ENCODE data around the gene NIM1K.

NIM1K gene

DNA sequence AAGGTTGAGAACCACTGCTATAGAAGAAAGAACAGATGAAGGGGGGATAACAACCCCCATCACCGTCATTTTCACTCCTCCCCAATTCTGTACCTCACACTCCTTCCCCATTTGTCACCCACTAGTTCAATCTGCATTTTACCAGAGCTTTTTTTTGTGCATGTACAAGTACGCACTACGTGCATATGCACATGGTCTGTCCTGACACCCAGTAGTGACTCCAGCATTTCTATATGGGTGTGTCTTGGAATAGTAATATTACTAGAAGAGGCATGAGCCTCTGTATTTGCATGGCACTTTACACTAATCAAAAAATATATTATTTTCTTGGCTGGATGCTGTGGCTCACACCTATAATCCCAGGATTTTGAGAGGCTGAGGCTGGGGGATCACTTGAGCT is 38.7 kb downstream of the NIM1K start:
- no peak for ATAC-seq
- TF ChIP-seq, protein P1, sequence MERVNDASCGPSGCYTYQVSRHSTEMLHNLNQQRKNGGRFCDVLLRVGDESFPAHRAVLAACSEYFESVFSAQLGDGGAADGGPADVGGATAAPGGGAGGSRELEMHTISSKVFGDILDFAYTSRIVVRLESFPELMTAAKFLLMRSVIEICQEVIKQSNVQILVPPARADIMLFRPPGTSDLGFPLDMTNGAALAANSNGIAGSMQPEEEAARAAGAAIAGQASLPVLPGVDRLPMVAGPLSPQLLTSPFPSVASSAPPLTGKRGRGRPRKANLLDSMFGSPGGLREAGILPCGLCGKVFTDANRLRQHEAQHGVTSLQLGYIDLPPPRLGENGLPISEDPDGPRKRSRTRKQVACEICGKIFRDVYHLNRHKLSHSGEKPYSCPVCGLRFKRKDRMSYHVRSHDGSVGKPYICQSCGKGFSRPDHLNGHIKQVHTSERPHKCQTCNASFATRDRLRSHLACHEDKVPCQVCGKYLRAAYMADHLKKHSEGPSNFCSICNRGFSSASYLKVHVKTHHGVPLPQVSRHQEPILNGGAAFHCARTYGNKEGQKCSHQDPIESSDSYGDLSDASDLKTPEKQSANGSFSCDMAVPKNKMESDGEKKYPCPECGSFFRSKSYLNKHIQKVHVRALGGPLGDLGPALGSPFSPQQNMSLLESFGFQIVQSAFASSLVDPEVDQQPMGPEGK (CRISPR knock-in tag; IDR thresholded peaks at IDR 0.05; ENCODE audit: borderline replicate concordance), result no peak
- TF ChIP-seq BACH2 (CRISPR knock-in tag; IDR thresholded peaks at IDR 0.05; ENCODE audit: borderline replicate concordance) (no peak), ZNF8 (CRISPR knock-in tag; IDR thresholded peaks at IDR 0.05) (no peak), ZNF70 (CRISPR knock-in tag; IDR thresholded peaks at IDR 0.05) (no peak), PPARA (CRISPR knock-in tag; IDR thresholded peaks at IDR 0.05; ENCODE audit: borderline replicate concordance) (no peak), CREB5 (CRISPR knock-in tag; IDR thresholded peaks at IDR 0.05; ENCODE audit: low read depth) (no peak), ZFP30 (CRISPR knock-in tag; IDR thresholded peaks at IDR 0.05) (no peak)

DNA sequence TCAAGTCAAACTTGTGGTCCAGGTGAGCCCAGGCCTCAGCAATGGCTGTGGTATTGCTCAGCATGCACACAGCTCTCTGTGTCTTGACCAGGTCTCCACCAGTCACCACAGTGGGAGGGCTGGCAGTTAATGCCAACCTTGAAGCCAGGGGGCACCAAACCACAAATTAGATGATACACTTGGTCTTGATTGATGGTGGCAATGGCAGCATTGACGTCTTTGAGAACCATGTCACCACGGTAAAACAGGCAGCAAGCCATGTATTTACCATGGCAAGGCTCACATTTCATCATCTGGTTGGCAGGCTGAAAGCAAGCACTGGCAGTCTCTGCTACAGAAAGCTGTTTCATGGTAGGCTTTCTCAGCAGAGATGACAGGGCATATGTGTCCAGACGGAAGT is 40.0 kb downstream of the NIM1K start:
- no peak for TF ChIP-seq CREB5 (CRISPR knock-in tag; IDR thresholded peaks at IDR 0.05; ENCODE audit: low read depth)
- ATAC-seq, result peak; percentile 48; the same call in 1 of the 3 replicates

DNA sequence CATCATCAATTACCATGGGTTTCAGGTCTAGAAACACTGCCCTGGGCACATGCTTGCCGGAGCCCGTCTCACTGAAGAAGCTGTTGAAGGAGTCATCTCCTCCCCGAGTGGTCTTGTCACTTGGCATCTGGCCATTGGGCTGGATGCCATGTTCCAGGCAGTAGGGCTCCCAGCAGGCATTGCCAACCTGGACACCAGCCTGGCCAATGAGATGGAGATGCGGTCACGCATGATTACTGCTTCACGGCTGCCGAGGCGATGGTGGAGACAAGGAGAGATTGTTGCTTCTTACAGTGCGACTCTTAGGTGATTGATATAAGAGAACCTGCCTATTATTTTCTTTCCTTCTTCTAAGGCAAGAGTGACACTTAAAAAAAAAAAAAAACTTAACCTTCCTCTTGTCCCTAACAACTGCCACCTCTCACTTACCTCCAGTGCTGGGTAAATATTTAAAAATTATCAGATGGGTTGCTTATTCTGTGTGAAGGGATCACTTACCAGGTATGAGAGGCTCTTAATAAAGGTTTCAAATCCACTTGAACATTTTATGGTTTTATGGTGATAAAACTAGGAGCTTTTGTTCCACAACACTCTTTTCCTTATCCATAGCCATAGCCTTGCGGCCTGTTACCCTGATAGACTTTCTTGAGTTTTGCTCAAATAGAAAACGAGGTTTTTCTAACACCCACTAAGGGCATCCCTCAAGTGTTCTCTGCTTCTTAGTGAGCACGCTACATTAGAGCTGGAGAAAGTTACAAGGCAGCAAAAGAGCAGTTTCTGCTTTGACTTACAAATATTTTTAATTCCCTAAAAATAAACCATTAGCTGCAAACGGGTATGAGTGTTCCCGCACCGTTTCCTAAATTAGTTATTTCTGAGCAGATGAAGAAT is 41.2 kb downstream of the NIM1K start:
- no peak for TF ChIP-seq ZC3H10 (CRISPR knock-in tag; IDR thresholded peaks at IDR 0.05)
- no peak for TF ChIP-seq RARB (CRISPR knock-in tag; IDR thresholded peaks at IDR 0.05)
- no peak for TF ChIP-seq ZFP30 (CRISPR knock-in tag; IDR thresholded peaks at IDR 0.05)
- TF ChIP-seq ZNF8 (CRISPR knock-in tag; IDR thresholded peaks at IDR 0.05), result no peak
- TF ChIP-seq SNAI2 (CRISPR knock-in tag; IDR thresholded peaks at IDR 0.05), result no peak
- no peak for ATAC-seq

DNA sequence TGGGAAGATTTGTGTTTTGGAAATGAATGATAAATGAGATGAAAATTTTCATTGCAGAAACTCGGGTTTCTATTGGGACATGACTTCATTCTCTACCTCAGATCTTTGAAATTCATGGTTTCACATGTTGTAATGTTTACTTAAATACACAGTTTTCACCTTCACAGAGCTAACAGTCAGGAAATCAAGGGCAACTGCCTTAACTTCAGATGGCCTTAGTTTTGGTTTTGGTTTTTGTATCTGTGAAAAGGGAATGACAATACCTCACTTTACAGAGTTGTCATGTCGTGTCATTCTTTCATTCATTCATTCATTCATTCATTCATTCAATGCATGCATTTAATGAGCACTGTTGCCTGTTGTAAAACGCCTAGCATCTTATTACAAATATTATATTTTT is 41.9 kb downstream of the NIM1K start:
- ATAC-seq, result no peak
- TF ChIP-seq ZFP3 (CRISPR knock-in tag; IDR thresholded peaks at IDR 0.05), result no peak
- no peak for TF ChIP-seq ZNF70 (CRISPR knock-in tag; IDR thresholded peaks at IDR 0.05)
- TF ChIP-seq ISL1 (CRISPR knock-in tag; IDR thresholded peaks at IDR 0.05), result no peak
- TF ChIP-seq SNAI2 (CRISPR knock-in tag; IDR thresholded peaks at IDR 0.05), result no peak
- no peak for TF ChIP-seq BACH2 (CRISPR knock-in tag; IDR thresholded peaks at IDR 0.05; ENCODE audit: borderline replicate concordance)

GRCh38 chr5:43236653-43237355 is 44.8 kb downstream of the NIM1K start:
- ATAC-seq, result no peak
- TF ChIP-seq PPARA (CRISPR knock-in tag; IDR thresholded peaks at IDR 0.05; ENCODE audit: borderline replicate concordance) (no peak), TCF4 (CRISPR knock-in tag; IDR thresholded peaks at IDR 0.05; ENCODE audit: borderline replicate concordance) (no peak), POU6F1 (CRISPR knock-in tag; IDR thresholded peaks at IDR 0.05; ENCODE audit: borderline replicate concordance, low read depth) (no peak), BACH2 (CRISPR knock-in tag; IDR thresholded peaks at IDR 0.05; ENCODE audit: borderline replicate concordance) (no peak), TOX (CRISPR knock-in tag; IDR thresholded peaks at IDR 0.05; ENCODE audit: borderline replicate concordance) (no peak), ESRRG (CRISPR knock-in tag; IDR thresholded peaks at IDR 0.05) (no peak), ZC3H10 (CRISPR knock-in tag; IDR thresholded peaks at IDR 0.05) (no peak), GLIS3 (CRISPR knock-in tag; IDR thresholded peaks at IDR 0.05) (no peak), RARB (CRISPR knock-in tag; IDR thresholded peaks at IDR 0.05) (no peak), ARNTL (CRISPR knock-in tag; IDR thresholded peaks at IDR 0.05; ENCODE audit: borderline replicate concordance, low read depth) (no peak), SNAI2 (CRISPR knock-in tag; IDR thresholded peaks at IDR 0.05) (no peak), ZNF8 (CRISPR knock-in tag; IDR thresholded peaks at IDR 0.05) (no peak), ISL1 (CRISPR knock-in tag; IDR thresholded peaks at IDR 0.05) (no peak), CSDC2 (CRISPR knock-in tag; IDR thresholded peaks at IDR 0.05) (no peak), OSR1 (CRISPR knock-in tag; IDR thresholded peaks at IDR 0.05) (no peak), ZNF70 (CRISPR knock-in tag; IDR thresholded peaks at IDR 0.05) (no peak)
- TF ChIP-seq, protein P2, sequence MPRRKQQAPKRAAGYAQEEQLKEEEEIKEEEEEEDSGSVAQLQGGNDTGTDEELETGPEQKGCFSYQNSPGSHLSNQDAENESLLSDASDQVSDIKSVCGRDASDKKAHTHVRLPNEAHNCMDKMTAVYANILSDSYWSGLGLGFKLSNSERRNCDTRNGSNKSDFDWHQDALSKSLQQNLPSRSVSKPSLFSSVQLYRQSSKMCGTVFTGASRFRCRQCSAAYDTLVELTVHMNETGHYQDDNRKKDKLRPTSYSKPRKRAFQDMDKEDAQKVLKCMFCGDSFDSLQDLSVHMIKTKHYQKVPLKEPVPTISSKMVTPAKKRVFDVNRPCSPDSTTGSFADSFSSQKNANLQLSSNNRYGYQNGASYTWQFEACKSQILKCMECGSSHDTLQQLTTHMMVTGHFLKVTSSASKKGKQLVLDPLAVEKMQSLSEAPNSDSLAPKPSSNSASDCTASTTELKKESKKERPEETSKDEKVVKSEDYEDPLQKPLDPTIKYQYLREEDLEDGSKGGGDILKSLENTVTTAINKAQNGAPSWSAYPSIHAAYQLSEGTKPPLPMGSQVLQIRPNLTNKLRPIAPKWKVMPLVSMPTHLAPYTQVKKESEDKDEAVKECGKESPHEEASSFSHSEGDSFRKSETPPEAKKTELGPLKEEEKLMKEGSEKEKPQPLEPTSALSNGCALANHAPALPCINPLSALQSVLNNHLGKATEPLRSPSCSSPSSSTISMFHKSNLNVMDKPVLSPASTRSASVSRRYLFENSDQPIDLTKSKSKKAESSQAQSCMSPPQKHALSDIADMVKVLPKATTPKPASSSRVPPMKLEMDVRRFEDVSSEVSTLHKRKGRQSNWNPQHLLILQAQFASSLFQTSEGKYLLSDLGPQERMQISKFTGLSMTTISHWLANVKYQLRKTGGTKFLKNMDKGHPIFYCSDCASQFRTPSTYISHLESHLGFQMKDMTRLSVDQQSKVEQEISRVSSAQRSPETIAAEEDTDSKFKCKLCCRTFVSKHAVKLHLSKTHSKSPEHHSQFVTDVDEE (CRISPR knock-in tag; IDR thresholded peaks at IDR 0.05), result no peak
- TF ChIP-seq, protein P1 (CRISPR knock-in tag; IDR thresholded peaks at IDR 0.05; ENCODE audit: borderline replicate concordance), result no peak
